Measurements from ENCODE around the gene DNAH11. TPM values are rescaled to one million over a fixed set of nuclear protein-coding genes. Genes with fewer than 3 reads are reported as not detected.

Gene DNAH11
- total and polyA plus RNA-seq, 9 of the 15 experiments (the other 6 are each of a cell fraction or from before 2014, with no cell fraction given), result under 0.01 TPM; not detected in 7

GRCh38 chr7:21916176-21916575 is 373.3 kb downstream of the DNAH11 start (continued):
- TF ChIP-seq HINFP (tag; conservative IDR thresholded peaks at IDR 0.05; ENCODE audit: low read depth) (no peak), HDGF (IDR thresholded peaks at IDR 0.05) (no peak)

- CTCF ChIA-PET (ENCODE audit: low intra/inter-chr PET ratio), result no interaction called here
- Histone ChIP-seq H3K9me1 (ENCODE audit: control insufficient read depth, insufficient read depth, low read length) (no peaks in the 10 kb centered on the region), H2AFZ (ENCODE audit: low read depth, low read length) (no peak overlapping the region), H4K20me1 (replicated peaks; ENCODE audit: control insufficient read depth, insufficient read depth, low read length) (no peaks in the 10 kb centered on the region), H3K4me1 (replicated peaks in 1 of 2; ENCODE audit: control insufficient read depth in 2 of 2, insufficient read depth in 2 of 2, low read length in 2 of 2) (no peaks in the 10 kb centered on the region), H3K27ac (ENCODE audit: extremely low read depth, low read depth, low read length) (no peak overlapping the region), H3K36me3 (ENCODE audit: control insufficient read depth, insufficient read depth, low read length) (no peaks in the 10 kb centered on the region), H3K4me2 (ENCODE audit: insufficient read depth, low read length) (no peak overlapping the region), H3K79me2 (ENCODE audit: control insufficient read depth, insufficient read depth, low read length) (no peaks in the 10 kb centered on the region), H3K9ac (ENCODE audit: insufficient read depth in 1 of 2, low read depth in 2 of 2, low read length in 2 of 2) (no peak overlapping the region), H3K4me3 (no peak overlapping the region), H3K9me3 (replicated peaks; ENCODE audit: control insufficient read depth, insufficient read depth, low read depth, low read length) (no peaks in the 10 kb centered on the region), H3K27me3 (ENCODE audit: control insufficient read depth in 2 of 2, insufficient read depth in 2 of 2, low read length in 2 of 2) (peaks cover 0 to 4% of the 10 kb centered on the region in 2 experiments; a peak in 2 of 5 replicates)
- POLR2A ChIA-PET, result no interaction called here
- in situ Hi-C loops (cut with MboI), result no loop called here
- no TSS peak for BruUV-seq (replicated peaks)
- intact Hi-C loops (cut with micrococcal nuclease), result no loop called here
- no peak for DNase-seq (ENCODE audit: extremely low read depth in 1 of 4, low spot score in 3 of 4)
- ATAC-seq, result no peak
- peak; percentile 29; the same call in 1 of the 2 replicates for TF ChIP-seq RFX1 (IDR thresholded peaks at IDR 0.05)
- TF ChIP-seq GABPA (tag; conservative IDR thresholded peaks at IDR 0.05; ENCODE audit: low read depth), result no peak
- FAIRE-seq, result no peak
- 1% methylated on average over 5 of the region's 5 CpGs for WGBS (ENCODE audit: insufficient coverage, low coverage, missing lambda C conversion rate)
Measured at GRCh38 chr7:21916629-21917028, 373.8 kb downstream of the DNAH11 start.

All from K562 (cell line).